K562 treated with DMSO at 1 percent for 24 hours (cell line): ENCODE results near the gene TOP2B. TPM values are rescaled to one million over a fixed set of nuclear protein-coding genes. Genes with fewer than 3 reads are reported as not detected.

ENCODE experiments used
- total RNA-seq: library from RNA; unstranded; fragments of 300-600 nt; gene quantifications from 2 replicates; pipeline ENCODE4 v1.2.3, GENCODE V29; 2022; ENCODE audit warnings: low read depth; ENCODE audit not compliant: insufficient read depth

The TOP2B gene
- 51.6 and 66.2 TPM in 2 replicates for total RNA-seq

DNA sequence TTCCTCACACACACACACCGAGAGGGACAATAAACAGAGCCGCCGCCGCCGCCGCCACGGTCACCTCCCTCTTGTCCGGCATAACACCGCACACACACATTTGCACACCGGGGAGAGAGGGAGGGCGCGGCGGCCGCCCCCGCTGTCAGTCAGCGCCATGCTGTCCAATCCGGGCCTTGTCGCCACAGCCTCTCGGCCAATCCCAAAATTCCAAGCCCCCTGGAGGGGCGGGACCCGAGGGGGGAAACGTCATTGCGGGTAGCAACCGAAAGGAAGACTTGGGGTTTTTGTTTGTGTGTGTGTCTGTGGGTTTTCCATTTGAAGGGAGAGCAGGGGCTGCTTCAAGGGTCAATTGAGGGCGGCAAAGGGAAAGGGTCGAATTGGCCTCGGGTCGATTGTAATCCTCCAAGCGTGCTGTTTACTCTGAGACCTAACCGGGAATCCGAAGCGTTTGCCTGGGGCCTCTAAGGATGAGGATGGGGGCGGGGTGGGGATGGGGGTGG is at the start of gene TOP2B:
TOP2B (minus strand) TSS at position 96 of the 503 bp plus-strand sequence. CDS start 610 bp downstream, outside the sequence.

Other genes with a start within 250 kb of the TOP2B start
- 0.76 TPM in 1 of 2 replicates, not detected in the other for gene RARB, start 236.6 kb downstream of the TOP2B start, total RNA-seq
- 39.0 and 42.8 TPM in 2 replicates for gene NGLY1, start 118.5 kb upstream of the TOP2B start, total RNA-seq
- gene OXSM, start 125.2 kb upstream of the TOP2B start, total RNA-seq: 17.6 and 19.9 TPM in 2 replicates